Panc1 (cell line): ENCODE data around the gene RHBDD1. TPM values are rescaled to one million over a fixed set of nuclear protein-coding genes. Genes with fewer than 3 reads are reported as not detected.

Source experiments
- ATAC-seq: fragments of 200-7000 bp; cut with Tn5 transposase; 2 replicates; pipeline ENCODE4 v1.9.1; 2020; ENCODE audit warnings: mild to moderate bottlenecking, moderate library complexity
- BruUV-seq: library from RNA; stranded (reverse); fragments of 400-500 nt; replicated peaks from 2 replicates; lab custom pipeline; 2021; lab: Mats Ljungman, UMichigan
- CTCF ChIA-PET: fragments of 300-600 bp; sonication (Branson Sonifier 250); formaldehyde crosslinking; loops from one replicate; lab custom pipeline; 2022; ENCODE audit warnings: antibody characterized with exemption; lab: Charles Lee
- POLR2A ChIA-PET: fragments of 300-600 bp; sonication (Branson Sonifier 250); formaldehyde crosslinking; loops from one replicate; lab custom pipeline; 2022; ENCODE audit warnings: antibody characterized with exemption; lab: Charles Lee
- DNase-seq: peaks from one replicate; pipeline ENCODE4 v3.0.0-alpha.2; 2010; ENCODE audit warnings: low read depth, low spot score
- H3K27ac ChIP-seq: 2 replicates; pipeline ENCODE4 v1.5.1; 2011; ENCODE audit warnings: mild to moderate bottlenecking, low read length, inconsistent platforms
- H3K27me3 ChIP-seq: fragments of 200-500 bp; sonication (Bioruptor generic); 2 replicates; pipeline ENCODE4 v1.6.0; 2014; ENCODE audit warnings: low read length, inconsistent platforms; ENCODE audit not compliant: control insufficient read depth, insufficient read depth
- H3K36me3 ChIP-seq: fragments of 200-500 bp; sonication (Bioruptor generic); 2 replicates; pipeline ENCODE4 v1.5.1; 2014; ENCODE audit warnings: inconsistent platforms, mild to moderate bottlenecking, low read length, moderate library complexity; ENCODE audit not compliant: control insufficient read depth, insufficient read depth
- H3K4me1 ChIP-seq: 2 replicates; pipeline ENCODE4 v1.5.1; 2011; ENCODE audit warnings: inconsistent platforms, mild to moderate bottlenecking, low read length, moderate library complexity; ENCODE audit not compliant: control insufficient read depth, insufficient read depth
- H3K4me3 ChIP-seq, 2 experiments: 2 replicates each; pipeline ENCODE4 v1.5.1; 2011 to 2012; ENCODE audit warnings: low read depth in 2 of 2, low read length in 2 of 2, mild to moderate bottlenecking in 2 of 2, inconsistent platforms in 1 of 2, moderate library complexity in 1 of 2
- H3K9me3 ChIP-seq: fragments of 200-500 bp; sonication (Bioruptor generic); 2 replicates; pipeline ENCODE4 v1.5.1; 2014; ENCODE audit warnings: low read depth, mild to moderate bottlenecking, inconsistent platforms, low read length, moderate library complexity; ENCODE audit not compliant: control insufficient read depth, insufficient read depth
- CTCF ChIP-seq: fragments of 450-650 bp; IDR thresholded peaks from 2 replicates; pipeline ENCODE4 v1.5.1; 2017; ENCODE audit warnings: mild to moderate bottlenecking
- POLR2AphosphoS5 ChIP-seq: IDR thresholded peaks from 2 replicates; pipeline ENCODE4 v1.6.1; 2012; ENCODE audit warnings: mild to moderate bottlenecking, low read depth, low read length, moderate library complexity
- REST ChIP-seq, 2 experiments: IDR thresholded peaks; 2 replicates each; pipeline ENCODE4 v1.6.1; 2011 to 2012; ENCODE audit warnings: low read depth in 2 of 2, control low read depth in 1 of 2, low read length in 1 of 2, mild to moderate bottlenecking in 1 of 2, moderate library complexity in 1 of 2; ENCODE audit not compliant: insufficient read depth in 1 of 2
- SIN3A ChIP-seq: IDR thresholded peaks from 2 replicates; pipeline ENCODE4 v1.6.1; 2012; ENCODE audit warnings: low read depth, mild to moderate bottlenecking, low read length, moderate library complexity, borderline replicate concordance; ENCODE audit not compliant: insufficient read depth
- TCF7L2 ChIP-seq: IDR thresholded peaks from 2 replicates; pipeline ENCODE4 v1.6.1; 2011; ENCODE audit warnings: mild to moderate bottlenecking, low read depth, low read length, inconsistent platforms
- in situ Hi-C: cut with HindIII; loops from 2 replicates; pipeline ENCODE4 v1.10.0; 2016; ENCODE audit warnings: low sequenced_read_pairs, low pct_unique_long_range_greater_than_20kb
- intact Hi-C: fragments of 100-400 bp; cut with micrococcal nuclease; formaldehyde crosslinking; loops from one replicate; pipeline ENCODE4 v1.10.0; 2022; ENCODE audit not compliant: unreplicated experiment
- total RNA-seq: library from RNA; stranded (reverse); gene quantifications from one replicate; pipeline ENCODE4 v1.2.1, GENCODE V29; 2021; ENCODE audit not compliant: unreplicated experiment

RHBDD1 gene
- total RNA-seq, 1 experiment from 2014 or later = 25.3 TPM

DNA sequence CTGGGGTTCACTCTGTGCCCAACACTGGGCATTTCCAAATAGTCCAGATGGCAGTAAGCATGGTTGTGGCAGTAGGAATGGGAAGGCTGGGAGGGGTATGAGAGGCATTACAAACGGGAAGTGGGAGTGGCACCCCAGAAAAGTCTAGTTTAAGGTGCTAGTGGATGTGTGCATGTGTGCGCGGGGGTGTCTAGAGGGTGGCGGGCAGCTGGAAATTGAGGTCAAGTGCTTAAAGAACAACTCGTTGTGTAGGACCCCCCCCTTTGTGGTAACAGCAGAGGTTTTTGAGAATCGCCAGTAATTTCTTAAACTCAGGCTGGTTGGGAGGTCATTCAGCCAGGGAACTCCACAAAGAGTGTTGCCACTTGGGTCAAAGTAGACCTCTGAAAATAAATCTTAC is 69.9 kb downstream of the RHBDD1 start:
- TF ChIP-seq CTCF (no peak), TCF7L2 (no peak), POLR2AphosphoS5 (no peak), SIN3A (no peak), REST (IDR thresholded peaks at IDR 0.05; ENCODE audit: insufficient read depth in 1 of 2, low read depth in 2 of 2, low read length in 1 of 2) (no peak)
- no peak overlapping the region for H3K27ac ChIP-seq
- H3K27me3 ChIP-seq = no peaks in the 10 kb centered on the region
- no peaks in the 10 kb centered on the region for H3K4me1 ChIP-seq
- ATAC-seq (no peak), DNase-seq (no peak)
- no peaks in the 10 kb centered on the region for H3K9me3 ChIP-seq
- no TSS peak for BruUV-seq
- ChIA-PET POLR2A (no interaction called here), CTCF (no interaction called here)
- H3K36me3 ChIP-seq = no peaks in the 10 kb centered on the region
- in situ Hi-C loops = no loop called here
- intact Hi-C loops = no loop called here
- no peak overlapping the region for H3K4me3 ChIP-seq

- ATAC-seq = no peak
- DNase-seq = no peak
- Histone ChIP-seq H3K36me3 (no peaks in the 10 kb centered on the region), H3K4me3 (no peak overlapping the region), H3K4me1 (no peaks in the 10 kb centered on the region), H3K27me3 (no peaks in the 10 kb centered on the region), H3K27ac (no peak overlapping the region), H3K9me3 (no peaks in the 10 kb centered on the region)
- in situ Hi-C loops (no loop called here), intact Hi-C loops (no loop called here)
- BruUV-seq = no TSS peak
- ChIA-PET POLR2A (no interaction called here), CTCF (no interaction called here)
- TF ChIP-seq SIN3A (no peak), REST (IDR thresholded peaks at IDR 0.05; ENCODE audit: insufficient read depth in 1 of 2, low read depth in 2 of 2, low read length in 1 of 2) (no peak), POLR2AphosphoS5 (no peak), TCF7L2 (no peak), CTCF (no peak)
These were observed 70.4 kb downstream of the RHBDD1 start for GRCh38 chr2:226906163-226906693.
